NCI-H146 (cell line): ENCODE data around the gene TBC1D9.
A peak's percentile ranks its signal among the peaks of the same experiment; 100 is the strongest.

ENCODE experiments used
- DNase-seq: peaks from one replicate; lab custom pipeline; 2025; lab: John Stamatoyannopoulos, UW

Gene TBC1D9

GRCh38 chr4:140691369-140691768 is 64.8 kb downstream of the TBC1D9 start:
- peak; percentile 28 for DNase-seq

- DNase-seq, result no peak
These were observed 66.1 kb downstream of the TBC1D9 start for GRCh38 chr4:140690093-140690492.

GRCh38 chr4:140689623-140690022 is 66.6 kb downstream of the TBC1D9 start:
- DNase-seq, result no peak

- DNase-seq, result no peak
These were observed 67.2 kb downstream of the TBC1D9 start for GRCh38 chr4:140688711-140689598.

- no peak for DNase-seq
These were observed 69.4 kb downstream of the TBC1D9 start for GRCh38 chr4:140686796-140687195.

GRCh38 chr4:140684314-140684713 is 71.9 kb downstream of the TBC1D9 start:
- no peak for DNase-seq

- no peak for DNase-seq
These were observed 75.0 kb downstream of the TBC1D9 start for GRCh38 chr4:140681201-140681600.

- no peak for DNase-seq
These were observed 75.5 kb downstream of the TBC1D9 start for GRCh38 chr4:140680686-140681085.

GRCh38 chr4:140679576-140679975 is 76.6 kb downstream of the TBC1D9 start:
- DNase-seq, result no peak

GRCh38 chr4:140675599-140676231 is 80.5 kb downstream of the TBC1D9 start:
- DNase-seq, result no peak

GRCh38 chr4:140673729-140674128 is 82.5 kb downstream of the TBC1D9 start:
- DNase-seq, result no peak

GRCh38 chr4:140672416-140672815 is 83.8 kb downstream of the TBC1D9 start:
- no peak for DNase-seq

GRCh38 chr4:140668111-140668510 is 88.1 kb downstream of the TBC1D9 start:
- DNase-seq, result no peak

- no peak for DNase-seq
These were observed 89.1 kb downstream of the TBC1D9 start for GRCh38 chr4:140666889-140667614.

GRCh38 chr4:140662082-140662869 is 93.9 kb downstream of the TBC1D9 start:
- DNase-seq, result no peak

GRCh38 chr4:140661550-140661949 is 94.6 kb downstream of the TBC1D9 start:
- DNase-seq, result no peak

GRCh38 chr4:140659943-140660700 is 96.1 kb downstream of the TBC1D9 start:
- no peak for DNase-seq

GRCh38 chr4:140654495-140654814 is 101.7 kb downstream of the TBC1D9 start:
- DNase-seq, result no peak

GRCh38 chr4:140653718-140654494 is 102.3 kb downstream of the TBC1D9 start:
- no peak for DNase-seq

- no peak for DNase-seq
These were observed 103.6 kb downstream of the TBC1D9 start for GRCh38 chr4:140652601-140653000.
